ENCODE data around the gene SLC13A3.

Gene SLC13A3

GRCh38 chr20:46666818-46667515 is 15.7 kb upstream of the SLC13A3 start:
- no peaks in the 10 kb centered on the region for H3K27me3 ChIP-seq (ENCODE audit: low read length)
- H3K9me3 ChIP-seq (ENCODE audit: insufficient read depth, low read length) = peaks cover 14% of the 10 kb centered on the region; the same call in 1 of the 2 replicates
- H3K4me2 ChIP-seq (ENCODE audit: low read depth, low read length, poor library complexity, severe bottlenecking) = no peak overlapping the region
- H3K27ac ChIP-seq (ENCODE audit: low read depth, low read length) = no peak overlapping the region
- no peak overlapping the region for H2AFZ ChIP-seq (ENCODE audit: low read depth, low read length, severe bottlenecking)
- no peak overlapping the region for H3K4me3 ChIP-seq (ENCODE audit: insufficient read depth, low read length, poor library complexity, severe bottlenecking)
- no peaks in the 10 kb centered on the region for H3K9me2 ChIP-seq (replicated peaks; ENCODE audit: insufficient read depth, low read length)
- H3F3A ChIP-seq (ENCODE audit: insufficient read depth) = no peaks in the 10 kb centered on the region
- H3K79me2 ChIP-seq (ENCODE audit: insufficient read depth, low read length) = no peaks in the 10 kb centered on the region
- TF ChIP-seq, protein P1, sequence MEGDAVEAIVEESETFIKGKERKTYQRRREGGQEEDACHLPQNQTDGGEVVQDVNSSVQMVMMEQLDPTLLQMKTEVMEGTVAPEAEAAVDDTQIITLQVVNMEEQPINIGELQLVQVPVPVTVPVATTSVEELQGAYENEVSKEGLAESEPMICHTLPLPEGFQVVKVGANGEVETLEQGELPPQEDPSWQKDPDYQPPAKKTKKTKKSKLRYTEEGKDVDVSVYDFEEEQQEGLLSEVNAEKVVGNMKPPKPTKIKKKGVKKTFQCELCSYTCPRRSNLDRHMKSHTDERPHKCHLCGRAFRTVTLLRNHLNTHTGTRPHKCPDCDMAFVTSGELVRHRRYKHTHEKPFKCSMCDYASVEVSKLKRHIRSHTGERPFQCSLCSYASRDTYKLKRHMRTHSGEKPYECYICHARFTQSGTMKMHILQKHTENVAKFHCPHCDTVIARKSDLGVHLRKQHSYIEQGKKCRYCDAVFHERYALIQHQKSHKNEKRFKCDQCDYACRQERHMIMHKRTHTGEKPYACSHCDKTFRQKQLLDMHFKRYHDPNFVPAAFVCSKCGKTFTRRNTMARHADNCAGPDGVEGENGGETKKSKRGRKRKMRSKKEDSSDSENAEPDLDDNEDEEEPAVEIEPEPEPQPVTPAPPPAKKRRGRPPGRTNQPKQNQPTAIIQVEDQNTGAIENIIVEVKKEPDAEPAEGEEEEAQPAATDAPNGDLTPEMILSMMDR (IDR thresholded peaks at IDR 0.05; ENCODE audit: insufficient read depth, low read length, poor library complexity, severe bottlenecking) = no peak
- TF ChIP-seq EZH2phosphoT487 (conservative IDR thresholded peaks at IDR 0.05; ENCODE audit: low read length) = no peak
- H3K36me3 ChIP-seq (ENCODE audit: low read length) = no peaks in the 10 kb centered on the region
- no peaks in the 10 kb centered on the region for H4K20me1 ChIP-seq (ENCODE audit: low read depth, low read length)
- no peak overlapping the region for H3K9ac ChIP-seq (ENCODE audit: low read length)

- TF ChIP-seq, protein P1 (IDR thresholded peaks at IDR 0.05; ENCODE audit: insufficient read depth, low read length, poor library complexity, severe bottlenecking) = no peak
- TF ChIP-seq EZH2phosphoT487 (conservative IDR thresholded peaks at IDR 0.05; ENCODE audit: low read length) = no peak
- H3K36me3 ChIP-seq (ENCODE audit: low read length) = no peaks in the 10 kb centered on the region
- no peak overlapping the region for H3K27ac ChIP-seq (ENCODE audit: low read depth, low read length)
- no peak overlapping the region for H3K4me3 ChIP-seq (ENCODE audit: insufficient read depth, low read length, poor library complexity, severe bottlenecking)
- H3K27me3 ChIP-seq (ENCODE audit: low read length) = no peaks in the 10 kb centered on the region
- H3K4me2 ChIP-seq (ENCODE audit: low read depth, low read length, poor library complexity, severe bottlenecking) = no peak overlapping the region
- peaks cover 14% of the 10 kb centered on the region; the same call in 1 of the 2 replicates for H3K9me3 ChIP-seq (ENCODE audit: insufficient read depth, low read length)
- no peaks in the 10 kb centered on the region for H3K79me2 ChIP-seq (ENCODE audit: insufficient read depth, low read length)
- no peak overlapping the region for H2AFZ ChIP-seq (ENCODE audit: low read depth, low read length, severe bottlenecking)
- no peaks in the 10 kb centered on the region for H4K20me1 ChIP-seq (ENCODE audit: low read depth, low read length)
- no peaks in the 10 kb centered on the region for H3K9me2 ChIP-seq (replicated peaks; ENCODE audit: insufficient read depth, low read length)
- no peak overlapping the region for H3K9ac ChIP-seq (ENCODE audit: low read length)
- no peaks in the 10 kb centered on the region for H3F3A ChIP-seq (ENCODE audit: insufficient read depth)
These were observed 15.0 kb upstream of the SLC13A3 start for GRCh38 chr20:46666306-46666705.

- Histone ChIP-seq H3K27ac (ENCODE audit: low read depth, low read length) (no peak overlapping the region), H3K4me3 (ENCODE audit: insufficient read depth, low read length, poor library complexity, severe bottlenecking) (no peak overlapping the region), H3K4me2 (ENCODE audit: low read depth, low read length, poor library complexity, severe bottlenecking) (no peak overlapping the region), H3K9ac (ENCODE audit: low read length) (no peak overlapping the region), H3F3A (ENCODE audit: insufficient read depth) (no peaks in the 10 kb centered on the region), H4K20me1 (ENCODE audit: low read depth, low read length) (no peaks in the 10 kb centered on the region), H3K79me2 (ENCODE audit: insufficient read depth, low read length) (no peaks in the 10 kb centered on the region), H3K9me2 (replicated peaks; ENCODE audit: insufficient read depth, low read length) (no peaks in the 10 kb centered on the region), H3K9me3 (ENCODE audit: insufficient read depth, low read length) (peaks cover 8% of the 10 kb centered on the region; the same call in 1 of the 2 replicates), H3K27me3 (ENCODE audit: low read length) (no peaks in the 10 kb centered on the region), H2AFZ (ENCODE audit: low read depth, low read length, severe bottlenecking) (no peak overlapping the region), H3K36me3 (ENCODE audit: low read length) (no peaks in the 10 kb centered on the region)
- TF ChIP-seq EZH2phosphoT487 (conservative IDR thresholded peaks at IDR 0.05; ENCODE audit: low read length) = no peak
- TF ChIP-seq, protein P1 (IDR thresholded peaks at IDR 0.05; ENCODE audit: insufficient read depth, low read length, poor library complexity, severe bottlenecking) = no peak
These were observed 14.3 kb upstream of the SLC13A3 start for GRCh38 chr20:46665602-46666001.
